Activated T-cell treated with anti-CD3 and anti-CD28 coated beads, Interleukin-2, amount 50 U/mL, for 72 hours (primary cell): ENCODE data around the gene KIF2C. TPM values are rescaled to one million over a fixed set of nuclear protein-coding genes. Genes with fewer than 3 reads are reported as not detected.
A peak's percentile ranks its signal among the peaks of the same experiment; 100 is the strongest.
"Not testable (repeated sequence)": the region's sequence is repeated elsewhere in the genome, so short reads cannot be mapped to it uniquely, and the experiment has no call there.

Source experiments
- ATAC-seq, 2 donors: fragments of 150-1000 bp; cut with Tn5 transposase; replicated peaks in 1 of 2; 2 replicates each; pipeline ENCODE4 v1.10.0; 2021; ENCODE audit warnings: moderate library complexity in 2 of 2, mild to moderate bottlenecking in 1 of 2
- DNase-seq, 2 donors: peaks; one replicate each; pipeline ENCODE4 v3.0.0; 2021 to 2022; ENCODE audit warnings: mixed read lengths in 1 of 2
- H3K27ac Mint-ChIP-seq: one replicate; pipeline ENCODE4 v1.8.0; 2022; ENCODE audit warnings: mild to moderate bottlenecking, moderate library complexity, mixed read lengths
- H3K27me3 Mint-ChIP-seq: one replicate; pipeline ENCODE4 v1.8.0; 2022; ENCODE audit warnings: low read depth, mixed read lengths
- H3K36me3 Mint-ChIP-seq, 2 donors: one replicate each; pipeline ENCODE4 v1.8.0; 2022; ENCODE audit warnings: mixed read lengths in 2 of 2, mild to moderate bottlenecking in 1 of 2; ENCODE audit not compliant: insufficient read depth in 2 of 2
- H3K4me1 Mint-ChIP-seq: one replicate; pipeline ENCODE4 v1.8.0; 2022; ENCODE audit warnings: low read depth, mixed read lengths
- H3K4me3 Mint-ChIP-seq, 2 donors: one replicate each; pipeline ENCODE4 v1.8.0; 2022; ENCODE audit warnings: mild to moderate bottlenecking in 2 of 2, mixed read lengths in 2 of 2, moderate library complexity in 2 of 2
- H3K9me3 Mint-ChIP-seq, 2 donors: one replicate each; pipeline ENCODE4 v1.8.0; 2022; ENCODE audit warnings: mixed read lengths in 2 of 2
- total RNA-seq, 2 donors: library from RNA; stranded (reverse); gene quantifications; one replicate each; pipeline ENCODE4 v1.2.3, GENCODE V29; 2022

Gene KIF2C
- total RNA-seq, 2 donors from 2014 or later: 134 to 147 TPM

GRCh38 chr1:44759077-44759476, 19.4 kb downstream of the KIF2C start:
- Mint-ChIP-seq H3K36me3 (peaks cover 32 to 57% of the 10 kb centered on the region in 2 donors), H3K4me3 (no peak overlapping the region), H3K27ac (no peak overlapping the region), H3K27me3 (no peaks in the 10 kb centered on the region), H3K4me1 (no peaks in the 10 kb centered on the region), H3K9me3 (no peaks in the 10 kb centered on the region)
- DNase-seq: no peak
- no peak for ATAC-seq

GRCh38 chr1:44760876-44761275, 21.2 kb downstream of the KIF2C start:
- H3K27ac Mint-ChIP-seq: no peak overlapping the region
- peaks cover 29 to 59% of the 10 kb centered on the region in 2 donors for H3K36me3 Mint-ChIP-seq
- H3K9me3 Mint-ChIP-seq: no peaks in the 10 kb centered on the region
- H3K4me1 Mint-ChIP-seq: no peaks in the 10 kb centered on the region
- DNase-seq: no peak
- ATAC-seq: no peak
- H3K4me3 Mint-ChIP-seq: no peak overlapping the region
- no peaks in the 10 kb centered on the region for H3K27me3 Mint-ChIP-seq

- H3K4me1 Mint-ChIP-seq, H3K4me3 Mint-ChIP-seq, ATAC-seq, H3K9me3 Mint-ChIP-seq, H3K27me3 Mint-ChIP-seq, DNase-seq, H3K27ac Mint-ChIP-seq: not testable (repeated sequence)
- peaks cover 12 to 31% of the 10 kb centered on the region in 2 donors for H3K36me3 Mint-ChIP-seq
Observed at GRCh38 chr1:44766421-44766820, 26.8 kb downstream of the KIF2C start.

- ATAC-seq (peak; percentile 86 to 88), DNase-seq (peak; percentile 89 to 90)
- Mint-ChIP-seq H3K36me3 (peaks cover 29 to 45% of the 10 kb centered on the region in 2 donors), H3K4me1 (peaks cover 50% of the 10 kb centered on the region), H3K9me3 (no peaks in the 10 kb centered on the region), H3K27me3 (no peaks in the 10 kb centered on the region), H3K27ac (peak within 1 kb of the TSS; percentile 98), H3K4me3 (peak within 1 kb of the TSS; percentile 92 to 97)
Observed at GRCh38 chr1:44775078-44775929, 35.7 kb downstream of the KIF2C start, which contains the start of gene RPS8. Gene RPS8 (plus strand): TSS chr1:44775540. CDS start chr1:44775597, 57 bp downstream.

- no peaks in the 10 kb centered on the region for H3K27me3 Mint-ChIP-seq
- DNase-seq (peak; percentile 32 to 47), ATAC-seq (peak; percentile 12 to 26)
- peak overlapping the region; percentile 96 for H3K27ac Mint-ChIP-seq
- no peaks in the 10 kb centered on the region for H3K9me3 Mint-ChIP-seq
- peaks cover 50% of the 10 kb centered on the region for H3K4me1 Mint-ChIP-seq
- peaks cover 32 to 48% of the 10 kb centered on the region in 2 donors for H3K36me3 Mint-ChIP-seq
- H3K4me3 Mint-ChIP-seq: peak overlapping the region; percentile 92 to 97
Observed at GRCh38 chr1:44775930-44776729, 36.5 kb downstream of the KIF2C start.

- peaks cover 34 to 54% of the 10 kb centered on the region in 2 donors for H3K36me3 Mint-ChIP-seq
- H3K4me1 Mint-ChIP-seq: peaks cover 50% of the 10 kb centered on the region
- no peaks in the 10 kb centered on the region for H3K27me3 Mint-ChIP-seq
- no peaks in the 10 kb centered on the region for H3K9me3 Mint-ChIP-seq
- ATAC-seq (no peak), DNase-seq (no peak)
- peak overlapping the region; percentile 92 to 97 for H3K4me3 Mint-ChIP-seq
- H3K27ac Mint-ChIP-seq: peak overlapping the region; percentile 96
Observed at GRCh38 chr1:44776730-44777068, 37.1 kb downstream of the KIF2C start.

GRCh38 chr1:44777547-44777946, 37.9 kb downstream of the KIF2C start:
- Mint-ChIP-seq H3K4me1 (peaks cover 50% of the 10 kb centered on the region), H3K36me3 (peaks cover 34 to 60% of the 10 kb centered on the region in 2 donors), H3K27ac (peak overlapping the region; percentile 81), H3K4me3 (peak overlapping the region; percentile 92 to 97), H3K27me3 (no peaks in the 10 kb centered on the region), H3K9me3 (no peaks in the 10 kb centered on the region)
- DNase-seq: no peak
- no peak for ATAC-seq

- DNase-seq (no peak), ATAC-seq (no peak)
- Mint-ChIP-seq H3K9me3 (no peaks in the 10 kb centered on the region), H3K36me3 (peaks cover 34 to 60% of the 10 kb centered on the region in 2 donors), H3K27me3 (no peaks in the 10 kb centered on the region), H3K4me1 (peaks cover 54% of the 10 kb centered on the region), H3K27ac (peak overlapping the region; percentile 81), H3K4me3 (peak overlapping the region; percentile 92 to 97)
Observed at GRCh38 chr1:44777969-44778635, 38.5 kb downstream of the KIF2C start.

- Mint-ChIP-seq H3K36me3 (peaks cover 33 to 58% of the 10 kb centered on the region in 2 donors), H3K9me3 (no peaks in the 10 kb centered on the region), H3K4me1 (peaks cover 59% of the 10 kb centered on the region), H3K27me3 (no peaks in the 10 kb centered on the region), H3K27ac (peak overlapping the region; percentile 72), H3K4me3 (peak overlapping the region; percentile 66 to 97)
- ATAC-seq (no peak), DNase-seq (no peak)
Observed at GRCh38 chr1:44778705-44779576, 39.3 kb downstream of the KIF2C start.

GRCh38 chr1:44780583-44781121, 41.0 kb downstream of the KIF2C start:
- Mint-ChIP-seq H3K4me1 (peaks cover 61% of the 10 kb centered on the region), H3K27me3 (no peaks in the 10 kb centered on the region), H3K36me3 (peaks cover 28 to 52% of the 10 kb centered on the region in 2 donors), H3K27ac (no peak overlapping the region), H3K9me3 (no peaks in the 10 kb centered on the region), H3K4me3 (no peak overlapping the region)
- DNase-seq (no peak), ATAC-seq (no peak)

GRCh38 chr1:44783697-44784093, 44.1 kb downstream of the KIF2C start:
- H3K27me3 Mint-ChIP-seq: no peaks in the 10 kb centered on the region
- peak overlapping the region; percentile 63 to 75 for H3K4me3 Mint-ChIP-seq
- peaks cover 10 to 28% of the 10 kb centered on the region in 2 donors for H3K36me3 Mint-ChIP-seq
- peaks cover 45% of the 10 kb centered on the region for H3K4me1 Mint-ChIP-seq
- peak overlapping the region; percentile 32 for H3K27ac Mint-ChIP-seq
- DNase-seq: no peak
- ATAC-seq: no peak
- H3K9me3 Mint-ChIP-seq: no peaks in the 10 kb centered on the region
